Activated CD4-positive, CD25-positive, alpha-beta regulatory T cell treated with anti-CD3 and anti-CD28 coated beads, Interleukin-2, amount 50 U/mL, for 16 hours (primary cell): ENCODE data around the gene AFF3.
"Not testable (repeated sequence)": the region's sequence is repeated elsewhere in the genome, so short reads cannot be mapped to it uniquely, and the experiment has no call there.

Experiments
- DNase-seq: peaks from one replicate; pipeline ENCODE4 v3.0.0-alpha.2; 2020; ENCODE audit warnings: low read depth, low spot score

Gene AFF3

GRCh38 chr2:99550368-99550767 is 592.0 kb downstream of the AFF3 start:
- DNase-seq, result no peak

- DNase-seq, result no peak
These were observed 596.8 kb downstream of the AFF3 start for GRCh38 chr2:99545604-99546003.

GRCh38 chr2:99545066-99545465 is 597.3 kb downstream of the AFF3 start:
- no peak for DNase-seq

- DNase-seq, result no peak
These were observed 597.8 kb downstream of the AFF3 start for GRCh38 chr2:99544608-99545007.

- no peak for DNase-seq
These were observed 599.1 kb downstream of the AFF3 start for GRCh38 chr2:99543247-99543646.

GRCh38 chr2:99537910-99538485 is 604.4 kb downstream of the AFF3 start:
- no peak for DNase-seq

- DNase-seq, result no peak
These were observed 618.3 kb downstream of the AFF3 start for GRCh38 chr2:99524056-99524455.

- DNase-seq, result no peak
These were observed 620.2 kb downstream of the AFF3 start for GRCh38 chr2:99522157-99522556.

- no peak for DNase-seq
These were observed 621.6 kb downstream of the AFF3 start for GRCh38 chr2:99520813-99521212.

- no peak for DNase-seq
These were observed 622.2 kb downstream of the AFF3 start for GRCh38 chr2:99520195-99520594.

- no peak for DNase-seq
These were observed 628.0 kb downstream of the AFF3 start for GRCh38 chr2:99514357-99514756.

- DNase-seq, result no peak
These were observed 630.2 kb downstream of the AFF3 start for GRCh38 chr2:99512181-99512591.

GRCh38 chr2:99509387-99509786 is 633.0 kb downstream of the AFF3 start:
- DNase-seq, result no peak

- no peak for DNase-seq
These were observed 634.2 kb downstream of the AFF3 start for GRCh38 chr2:99507937-99508818.

GRCh38 chr2:99504844-99505584 is 637.4 kb downstream of the AFF3 start:
- DNase-seq, result no peak

- not testable (repeated sequence) for DNase-seq
These were observed 638.6 kb downstream of the AFF3 start for GRCh38 chr2:99503662-99504416.

GRCh38 chr2:99496021-99496420 is 646.4 kb downstream of the AFF3 start:
- DNase-seq, result no peak
